Stimulated activated CD4-positive, alpha-beta T cell treated with anti-CD3 and anti-CD28 coated beads, Interleukin-4, amount 100 ng/mL, for 24 hours (primary cell): Measurements from ENCODE around the gene PRR30.
"Not testable (repeated sequence)": the region's sequence is repeated elsewhere in the genome, so short reads cannot be mapped to it uniquely, and the experiment has no call there.

Experiments used
- DNase-seq: peaks from one replicate; pipeline ENCODE4 v3.0.0-alpha.2; 2020

Gene PRR30

GRCh38 chr2:27127883-27128667 lies 11.1 kb downstream of the PRR30 start:
- no peak for DNase-seq

GRCh38 chr2:27126252-27126710 lies 12.9 kb downstream of the PRR30 start:
- no peak for DNase-seq

DNA sequence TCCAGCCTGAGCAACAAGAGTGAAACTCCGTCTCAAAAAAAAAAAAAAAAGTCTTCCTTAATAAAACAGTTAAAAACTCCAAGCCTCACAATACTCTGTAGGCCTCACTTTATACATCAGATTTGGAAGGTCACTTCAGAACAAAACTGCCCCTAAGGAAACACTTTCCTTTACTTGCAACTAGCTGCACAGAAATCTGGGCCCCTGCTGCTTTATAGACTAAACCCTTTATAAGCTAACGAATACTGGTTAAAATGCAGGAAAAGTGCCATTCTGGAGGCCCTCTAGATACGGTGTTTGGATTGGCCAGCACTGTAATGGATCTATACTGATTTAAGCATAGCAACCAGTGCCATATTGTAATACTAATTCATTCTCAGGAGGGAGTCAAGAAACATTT lies 14.1 kb downstream of the PRR30 start:
- DNase-seq, result no peak

- DNase-seq, result peak; percentile 61
These were observed 15.7 kb downstream of the PRR30 start, which contains the start of gene ABHD1 for GRCh38 chr2:27123302-27124150. TSS of gene ABHD1 (plus strand) at chr2:27123815. CDS start at chr2:27123949, 134 bp downstream.

DNA sequence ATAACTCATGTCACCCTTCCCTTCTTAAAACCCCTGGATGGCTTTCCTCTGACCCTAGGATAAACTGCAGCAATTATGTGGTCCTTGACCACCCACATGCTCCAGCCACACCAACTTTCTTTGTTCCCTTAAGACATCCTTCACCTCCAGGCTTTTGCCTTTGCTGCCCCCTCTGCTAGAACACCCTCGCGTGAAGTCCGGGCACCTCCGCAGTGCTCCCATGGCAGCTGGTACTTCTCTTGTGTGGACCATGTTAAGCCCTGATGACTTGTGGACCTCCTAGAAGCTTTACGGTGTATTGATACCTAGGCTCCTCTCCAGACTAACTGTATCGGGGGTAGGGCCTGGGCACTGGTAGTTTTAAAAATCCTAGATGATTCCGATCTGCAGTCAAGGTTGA lies 16.4 kb downstream of the PRR30 start:
- DNase-seq, result no peak

DNA sequence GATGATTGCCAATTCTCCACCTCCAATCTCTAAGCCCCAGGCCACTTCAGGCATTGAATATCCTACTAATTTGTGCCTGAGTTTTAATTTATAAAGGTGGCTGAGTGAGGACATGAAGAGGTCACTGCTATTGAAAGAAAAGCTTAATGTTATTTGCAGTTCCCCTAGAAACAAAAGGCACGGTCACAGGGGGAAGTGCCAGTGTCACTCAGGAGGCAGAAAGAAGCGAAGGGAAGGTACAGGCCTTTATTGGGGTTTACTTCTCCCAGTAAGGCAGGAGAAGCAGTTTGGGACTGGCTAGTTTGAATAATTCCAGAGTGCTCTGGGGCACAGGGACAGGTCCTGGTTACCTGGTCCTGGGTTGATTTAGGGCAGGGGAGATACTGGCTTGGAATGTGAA lies 17.3 kb downstream of the PRR30 start:
- DNase-seq, result no peak

DNA sequence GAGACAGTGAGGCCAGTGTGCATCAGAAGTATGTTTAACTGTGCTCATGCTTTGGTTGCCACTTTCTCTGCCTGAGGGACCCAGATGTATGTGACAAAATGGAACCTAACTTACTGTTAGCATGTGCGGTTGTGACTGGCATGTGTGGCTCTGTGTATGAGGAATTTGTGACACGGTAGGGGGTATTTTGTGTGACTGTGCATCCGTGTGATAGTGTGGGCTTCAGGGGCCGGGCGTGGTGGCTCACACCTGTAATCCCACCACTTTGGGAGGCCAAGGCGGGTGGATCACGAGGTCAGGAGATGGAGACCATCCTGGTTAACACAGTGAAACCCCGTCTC lies 19.9 kb downstream of the PRR30 start:
- not testable (repeated sequence) for DNase-seq

DNA sequence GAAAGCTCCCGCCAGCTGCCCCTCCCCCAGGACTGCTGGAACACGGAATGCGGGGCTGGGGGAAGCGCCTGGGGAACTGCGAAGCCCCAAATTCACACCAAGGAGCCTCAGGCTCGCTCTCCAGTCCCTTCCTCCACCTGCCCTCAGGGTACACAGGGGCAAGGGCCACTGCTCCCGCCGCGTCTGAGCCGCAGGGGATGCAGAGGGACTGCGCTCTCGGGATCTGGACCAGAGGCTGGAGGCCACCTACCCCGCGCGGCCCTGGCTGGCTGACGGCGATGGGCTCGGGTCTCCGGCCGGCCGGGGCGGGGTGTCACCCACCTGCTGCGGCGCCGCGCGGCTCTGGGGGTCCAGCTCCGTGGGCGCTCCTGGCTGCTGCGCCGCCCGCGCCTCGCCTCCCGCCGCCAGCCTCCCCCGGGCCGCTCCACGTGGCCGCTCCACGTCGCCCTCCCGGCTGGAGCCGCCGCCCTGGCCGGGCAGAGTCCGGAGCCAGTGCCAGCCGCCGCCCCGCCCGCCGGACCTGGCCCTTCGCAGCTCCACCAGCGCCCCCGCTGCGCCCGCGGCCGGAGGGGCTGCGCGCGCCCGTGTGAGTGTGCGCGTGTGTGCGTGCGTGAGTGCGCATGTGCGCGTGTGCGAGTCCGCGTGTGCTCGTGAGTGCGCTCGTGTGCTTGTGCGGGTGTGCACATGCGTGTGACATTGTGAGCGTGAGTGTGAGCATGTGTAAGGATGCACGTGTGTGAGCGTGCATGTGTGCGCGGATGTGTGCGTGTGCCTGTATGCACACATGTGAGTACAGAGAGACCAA lies 20.5 kb downstream of the PRR30 start, which contains the start of gene CGREF1:
Gene CGREF1, minus strand, starts transcription at position 604 of the 805 bp plus-strand sequence. CDS start 14,762 bp downstream, outside the sequence.
- no peak for DNase-seq

GRCh38 chr2:27117995-27118524 lies 21.1 kb downstream of the PRR30 start:
- no peak for DNase-seq

GRCh38 chr2:27115519-27115918 lies 23.7 kb downstream of the PRR30 start:
- DNase-seq, result no peak

DNA sequence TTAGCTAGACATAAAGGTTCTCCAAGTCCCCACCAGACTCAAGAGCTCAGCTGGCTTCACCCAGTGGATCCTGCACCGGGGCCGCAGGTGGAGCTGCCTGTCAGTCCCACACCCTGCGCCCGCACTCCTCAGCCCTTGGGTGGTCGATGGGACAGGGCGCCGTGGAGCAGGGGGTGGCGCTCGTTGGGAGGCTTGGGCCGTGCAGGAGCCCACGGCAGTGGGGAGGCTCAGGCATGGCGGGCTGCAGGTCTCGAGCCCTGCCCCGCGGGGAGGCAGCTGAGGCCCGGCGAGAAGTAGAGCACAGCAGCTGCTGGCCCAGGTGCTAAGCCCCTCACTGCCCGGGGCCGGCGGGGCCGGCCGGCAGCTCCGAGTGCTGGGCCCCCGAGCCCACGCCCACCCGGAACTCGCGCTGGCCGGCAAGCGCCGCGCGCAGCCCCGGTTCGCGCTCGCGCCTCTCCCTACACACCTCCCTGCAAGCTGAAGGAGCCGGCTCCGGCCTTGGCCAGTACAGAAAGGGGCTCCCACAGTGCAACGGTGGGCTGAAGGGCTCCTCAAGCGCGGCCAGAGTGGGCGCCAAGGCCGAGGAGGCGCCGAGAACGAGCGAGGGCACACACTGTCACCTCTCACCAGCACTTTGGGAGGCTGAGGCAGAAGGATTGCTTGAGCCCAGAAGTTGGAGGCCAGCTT lies 27.7 kb downstream of the PRR30 start:
- DNase-seq, result not testable (repeated sequence)

DNA sequence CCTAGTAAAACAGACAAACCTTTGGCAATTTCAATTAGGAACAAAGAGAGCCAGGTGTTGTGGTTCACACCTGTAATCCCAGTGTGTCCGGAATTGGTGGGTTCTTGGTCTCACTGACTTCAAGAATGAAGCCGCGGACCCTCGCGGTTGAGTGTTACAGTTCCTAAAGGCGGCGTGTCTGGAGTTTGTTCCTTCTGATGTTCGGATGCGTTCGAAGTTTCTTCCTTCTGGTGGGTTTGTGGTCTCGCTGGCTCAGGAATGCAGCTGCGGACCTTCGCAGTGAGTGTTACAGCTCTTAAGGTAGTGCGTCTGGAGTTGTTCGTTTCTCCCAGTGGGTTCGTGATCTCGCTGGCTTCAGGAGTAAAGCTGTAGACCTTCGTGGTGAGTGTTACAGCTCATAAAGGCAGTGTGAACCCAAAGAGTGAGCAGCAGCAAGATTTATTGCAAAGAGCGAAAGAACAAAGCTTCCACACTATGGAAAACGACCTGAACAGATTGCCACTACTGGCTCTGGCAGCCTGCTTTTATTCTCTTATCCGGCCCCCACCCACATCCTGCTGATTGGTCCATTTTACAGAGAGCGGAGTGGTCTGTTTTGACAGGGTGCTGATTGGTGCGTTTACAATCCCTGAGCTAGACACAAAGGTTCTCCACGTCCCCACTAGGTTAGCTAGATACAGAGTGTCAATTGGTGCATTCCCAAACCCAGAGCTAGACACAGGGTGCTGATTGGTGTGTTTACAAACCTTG lies 28.4 kb downstream of the PRR30 start:
- DNase-seq, result not testable (repeated sequence)

DNA sequence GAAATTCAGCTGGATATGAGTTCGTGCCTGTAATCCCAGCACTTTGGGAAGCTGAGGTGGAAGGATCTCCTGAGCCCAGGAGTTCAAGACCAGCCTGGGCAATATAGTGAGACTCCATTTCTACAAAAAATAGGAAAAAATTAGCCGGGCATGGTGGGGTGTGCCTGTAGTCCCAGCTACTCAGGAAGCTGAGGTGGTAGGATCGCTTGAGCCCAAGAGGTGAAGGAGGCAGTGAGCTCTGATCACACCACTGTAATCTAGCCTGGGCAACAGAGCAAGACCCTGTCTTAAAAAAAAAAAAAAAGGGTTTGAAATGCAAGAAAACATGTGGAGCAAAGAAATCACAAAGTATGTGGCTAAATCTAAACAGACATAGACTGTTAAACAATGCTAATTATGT lies 30.1 kb downstream of the PRR30 start:
- DNase-seq, result no peak

DNA sequence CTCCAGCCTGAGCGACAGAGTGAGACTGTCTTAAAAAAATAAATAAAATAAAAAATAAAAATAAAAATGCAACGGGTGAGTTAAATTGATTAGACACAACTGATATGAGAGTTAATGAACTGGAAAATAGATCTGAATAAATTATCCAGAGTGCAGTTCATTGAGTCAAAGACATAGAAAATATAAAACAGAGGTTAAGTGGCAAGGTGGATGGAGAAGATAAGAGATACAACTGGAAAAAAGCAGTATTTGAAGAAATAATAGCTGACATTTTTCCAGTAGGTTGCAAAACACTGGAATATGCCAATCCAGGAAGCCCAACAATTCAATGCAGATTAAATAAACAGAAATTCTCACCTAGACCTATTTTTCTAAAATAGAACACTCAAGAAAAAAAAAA lies 31.0 kb downstream of the PRR30 start:
- no peak for DNase-seq

DNA sequence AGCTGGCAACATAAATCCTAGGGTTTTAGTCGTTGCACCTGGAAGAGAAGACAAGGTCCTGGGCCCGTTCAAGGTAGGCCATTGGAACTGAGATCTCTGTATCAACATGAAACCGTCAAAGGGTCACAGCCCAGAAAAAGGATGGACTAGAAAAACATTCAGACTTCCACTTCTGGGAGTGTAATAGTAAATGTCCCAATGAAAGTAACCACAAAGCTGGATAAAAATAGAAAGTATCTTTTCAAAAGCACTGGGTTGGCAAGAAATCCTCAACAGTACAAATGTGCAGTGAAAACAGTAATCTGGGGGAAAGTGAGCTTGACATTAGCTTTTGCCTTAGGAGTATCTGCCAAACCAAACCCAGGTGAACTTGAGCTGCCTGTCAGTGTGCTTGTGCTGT lies 33.2 kb downstream of the PRR30 start:
- DNase-seq, result no peak

GRCh38 chr2:27102329-27102728 lies 36.9 kb downstream of the PRR30 start:
- DNase-seq, result no peak

- DNase-seq, result no peak
These were observed 39.2 kb downstream of the PRR30 start for GRCh38 chr2:27100036-27100435.

DNA sequence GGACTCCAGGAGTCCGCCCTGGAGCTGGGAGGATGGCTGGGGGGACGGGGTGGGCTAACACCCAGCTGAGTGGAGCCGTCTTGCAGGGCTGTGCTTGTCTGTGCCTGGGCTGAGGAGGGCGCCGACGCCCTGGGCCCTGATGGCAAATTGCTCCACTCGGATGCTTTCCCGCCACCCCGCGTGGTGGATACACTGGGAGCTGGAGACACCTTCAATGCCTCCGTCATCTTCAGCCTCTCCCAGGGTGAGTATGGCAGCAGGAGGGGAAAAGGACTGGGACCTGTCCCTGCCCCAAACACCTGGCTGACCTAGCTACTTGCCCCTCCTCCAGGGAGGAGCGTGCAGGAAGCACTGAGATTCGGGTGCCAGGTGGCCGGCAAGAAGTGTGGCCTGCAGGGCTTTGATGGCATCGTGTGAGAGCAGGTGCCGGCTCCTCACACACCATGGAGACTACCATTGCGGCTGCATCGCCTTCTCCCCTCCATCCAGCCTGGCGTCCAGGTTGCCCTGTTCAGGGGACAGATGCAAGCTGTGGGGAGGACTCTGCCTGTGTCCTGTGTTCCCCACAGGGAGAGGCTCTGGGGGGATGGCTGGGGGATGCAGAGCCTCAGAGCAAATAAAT lies 39.8 kb downstream of the PRR30 start:
- no peak for DNase-seq

DNA sequence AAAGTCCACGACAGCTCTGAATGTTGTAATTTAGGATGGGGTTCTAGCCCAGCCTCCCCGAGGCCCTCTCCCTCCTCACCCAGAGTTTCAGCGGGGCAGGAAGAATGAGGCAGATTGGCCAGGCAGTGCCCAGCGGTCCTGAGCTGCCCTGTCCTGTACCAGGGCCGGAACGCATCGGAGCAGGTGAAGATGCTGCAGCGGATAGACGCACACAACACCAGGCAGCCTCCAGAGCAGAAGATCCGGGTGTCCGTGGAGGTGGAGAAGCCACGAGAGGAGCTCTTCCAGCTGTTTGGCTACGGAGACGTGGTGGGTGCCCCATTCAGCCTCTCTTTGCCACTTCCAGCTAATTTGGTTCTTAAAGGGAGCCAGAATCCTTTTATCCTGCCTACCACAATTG lies 41.9 kb downstream of the PRR30 start:
- no peak for DNase-seq

DNA sequence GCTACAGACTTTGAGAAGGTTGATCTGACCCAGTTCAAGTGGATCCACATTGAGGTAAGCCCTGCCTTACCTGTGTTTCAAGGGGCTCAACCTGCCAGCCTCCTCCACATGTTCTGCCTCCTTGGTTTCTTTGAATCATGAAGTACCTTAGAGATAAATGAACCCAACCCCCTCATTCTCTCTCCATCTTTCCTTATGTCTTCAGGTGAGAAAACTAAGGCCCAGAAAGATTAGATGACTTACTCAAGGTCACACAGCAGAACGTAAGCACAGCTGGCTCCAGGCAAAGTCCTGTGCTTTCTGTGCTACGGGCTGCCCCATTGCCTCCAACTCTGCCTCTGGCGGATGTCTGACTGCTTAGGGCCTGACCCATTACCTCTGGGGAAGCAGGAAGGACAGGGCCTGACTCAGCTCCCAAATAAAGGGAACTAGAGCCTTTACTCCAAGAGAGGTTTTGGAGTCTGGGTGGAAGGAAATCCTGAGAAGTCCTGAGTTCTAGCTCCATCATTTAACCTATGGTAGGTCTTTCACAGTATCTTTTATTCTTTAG lies 42.4 kb downstream of the PRR30 start:
- no peak for DNase-seq
